ENCODE measurements around the gene AMOT.

DNA sequence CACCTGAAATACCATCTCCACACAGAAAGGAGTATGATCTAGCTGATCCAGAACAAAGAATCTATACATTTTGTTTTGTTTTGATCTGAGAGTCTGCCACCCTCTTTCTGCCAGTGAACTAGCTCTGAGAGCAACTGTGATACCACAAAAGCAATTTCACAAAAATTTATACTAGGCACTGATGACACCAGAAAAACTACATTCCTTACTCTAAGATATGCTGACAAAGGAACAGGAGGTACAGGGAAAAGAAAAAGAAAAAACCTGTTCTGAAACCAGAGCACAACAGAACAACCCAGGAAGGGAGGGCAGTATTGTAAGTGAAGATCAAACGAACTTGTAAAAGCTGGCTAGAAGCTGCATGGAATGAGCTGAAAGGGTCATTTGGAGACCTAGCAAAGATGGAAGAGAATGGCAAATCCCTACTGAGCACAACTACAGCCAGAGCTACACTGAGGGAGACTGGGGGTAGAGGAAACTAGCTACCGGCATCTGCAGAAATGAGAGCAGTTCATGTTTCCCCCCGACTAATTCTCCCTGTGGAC lies 31.9 kb downstream of the AMOT start:
- TF ChIP-seq, protein P1, sequence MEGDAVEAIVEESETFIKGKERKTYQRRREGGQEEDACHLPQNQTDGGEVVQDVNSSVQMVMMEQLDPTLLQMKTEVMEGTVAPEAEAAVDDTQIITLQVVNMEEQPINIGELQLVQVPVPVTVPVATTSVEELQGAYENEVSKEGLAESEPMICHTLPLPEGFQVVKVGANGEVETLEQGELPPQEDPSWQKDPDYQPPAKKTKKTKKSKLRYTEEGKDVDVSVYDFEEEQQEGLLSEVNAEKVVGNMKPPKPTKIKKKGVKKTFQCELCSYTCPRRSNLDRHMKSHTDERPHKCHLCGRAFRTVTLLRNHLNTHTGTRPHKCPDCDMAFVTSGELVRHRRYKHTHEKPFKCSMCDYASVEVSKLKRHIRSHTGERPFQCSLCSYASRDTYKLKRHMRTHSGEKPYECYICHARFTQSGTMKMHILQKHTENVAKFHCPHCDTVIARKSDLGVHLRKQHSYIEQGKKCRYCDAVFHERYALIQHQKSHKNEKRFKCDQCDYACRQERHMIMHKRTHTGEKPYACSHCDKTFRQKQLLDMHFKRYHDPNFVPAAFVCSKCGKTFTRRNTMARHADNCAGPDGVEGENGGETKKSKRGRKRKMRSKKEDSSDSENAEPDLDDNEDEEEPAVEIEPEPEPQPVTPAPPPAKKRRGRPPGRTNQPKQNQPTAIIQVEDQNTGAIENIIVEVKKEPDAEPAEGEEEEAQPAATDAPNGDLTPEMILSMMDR (conservative IDR thresholded peaks at IDR 0.05; ENCODE audit: low read length), result no peak
- TF ChIP-seq EZH2phosphoT487 (IDR thresholded peaks at IDR 0.05; ENCODE audit: borderline replicate concordance, low read depth, low read length), result no peak

Measured in OCI-LY7 (cell line).